ENCODE measurements around the gene SPRR2E.
"Not testable (repeated sequence)": the region's sequence is repeated elsewhere in the genome, so short reads cannot be mapped to it uniquely, and the experiment has no call there.

The SPRR2E gene

GRCh38 chr1:153094426-153094825, at the start of gene SPRR2E:
Gene SPRR2E, minus strand, starts transcription at chr1:153094526. Its CDS starts 775 bp downstream, at chr1:153093751.
- no peak for DNase-seq

DNA sequence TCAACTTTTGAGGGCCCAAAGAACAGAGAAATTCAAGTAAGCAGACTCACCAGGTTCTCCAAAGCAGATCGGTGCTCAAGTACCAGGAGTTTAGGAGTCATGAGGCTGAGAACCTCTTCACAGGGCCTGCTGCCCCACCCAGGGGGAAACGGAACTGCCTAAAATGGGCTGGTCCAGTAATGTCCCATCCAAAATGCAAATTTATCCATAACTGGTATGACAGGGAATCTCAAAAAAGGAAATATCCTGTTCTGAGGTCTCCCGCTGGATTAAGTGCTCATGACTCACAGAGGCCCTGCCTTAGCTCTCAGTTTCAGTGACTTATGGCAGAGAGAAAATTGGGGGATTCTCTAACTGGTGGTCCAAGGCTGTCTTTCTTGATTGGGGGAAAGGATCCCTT, 47.1 kb upstream of the SPRR2E start:
- no peak for DNase-seq

DNA sequence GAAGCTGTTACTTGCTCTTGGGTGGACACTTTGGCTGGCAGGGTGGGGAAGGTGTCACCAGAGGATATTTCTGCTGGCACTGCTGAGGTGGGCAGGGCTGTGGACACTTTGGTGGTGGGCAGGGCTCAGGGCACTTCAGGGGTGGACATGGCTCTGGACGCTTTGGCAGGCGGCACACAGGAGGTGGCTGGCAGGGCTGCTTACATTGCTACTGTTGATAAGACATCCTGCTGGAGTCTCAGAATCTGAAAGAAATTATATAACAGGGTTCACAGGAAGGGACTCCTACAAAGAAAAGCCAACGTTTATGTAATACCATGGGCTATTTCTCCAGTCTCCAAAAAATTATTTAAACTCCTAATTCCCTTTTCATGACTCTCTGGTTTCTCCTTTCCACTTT, 46.2 kb upstream of the SPRR2E start:
- no peak for DNase-seq

GRCh38 chr1:153133743-153134142, 39.4 kb upstream of the SPRR2E start:
- DNase-seq = no peak

DNA sequence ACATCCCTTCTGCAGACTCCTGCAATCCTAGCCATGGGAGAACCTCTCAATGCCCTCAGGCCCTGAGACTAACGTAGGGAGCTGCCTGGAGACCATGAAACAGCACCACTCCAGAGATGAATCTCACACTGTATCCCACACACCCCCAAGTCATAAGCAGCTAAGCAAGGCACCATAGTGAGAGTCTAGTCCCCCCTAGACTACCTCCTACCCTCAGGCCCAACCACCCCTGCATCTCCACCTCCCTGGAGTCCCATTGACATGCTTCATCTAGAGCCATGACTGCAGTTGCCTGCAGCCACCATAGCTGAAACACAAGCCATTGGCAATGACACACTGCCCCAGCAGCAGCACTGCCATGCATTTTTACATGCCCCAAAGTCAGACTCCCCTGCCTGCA, 38.9 kb upstream of the SPRR2E start:
- no peak for DNase-seq

- not testable (repeated sequence) for DNase-seq
These were observed 34.4 kb upstream of the SPRR2E start for GRCh38 chr1:153128688-153129087.

- no peak for DNase-seq
These were observed 33.0 kb upstream of the SPRR2E start for GRCh38 chr1:153127296-153127695.

GRCh38 chr1:153125536-153125935, 31.2 kb upstream of the SPRR2E start:
- DNase-seq = no peak

- not testable (repeated sequence) for DNase-seq
These were observed 29.5 kb upstream of the SPRR2E start for GRCh38 chr1:153123793-153124192.

GRCh38 chr1:153122831-153123421, 28.6 kb upstream of the SPRR2E start:
- DNase-seq = no peak

DNA sequence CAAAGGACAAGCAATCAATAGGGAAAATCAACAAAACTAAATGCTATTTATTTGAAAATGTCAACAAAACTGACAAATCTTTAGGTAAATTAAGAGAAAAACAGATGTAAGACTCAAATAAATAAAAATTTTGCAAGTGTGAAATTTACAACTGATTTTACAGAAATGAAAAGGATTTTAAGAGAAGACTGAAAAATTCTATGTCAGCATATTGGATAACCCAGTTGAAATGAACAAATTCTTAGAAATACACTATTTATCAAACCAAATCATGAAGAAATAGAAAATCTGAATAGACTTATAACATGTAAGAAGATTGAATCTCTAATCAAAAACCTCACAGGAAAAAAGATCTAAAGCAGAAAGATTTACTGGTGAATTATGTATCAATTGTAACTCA, 26.6 kb upstream of the SPRR2E start:
- DNase-seq = no peak

- DNase-seq = no peak
These were observed 25.2 kb upstream of the SPRR2E start for GRCh38 chr1:153119491-153119971.

- not testable (repeated sequence) for DNase-seq
These were observed 20.9 kb upstream of the SPRR2E start for GRCh38 chr1:153115264-153115663.

- no peak for DNase-seq
These were observed 19.1 kb upstream of the SPRR2E start, which contains the start of gene SPRR2F for GRCh38 chr1:153113416-153113815. Gene SPRR2F, minus strand, starts transcription at chr1:153113516. Its CDS starts 783 bp downstream, at chr1:153112733.

GRCh38 chr1:153112454-153112853, 18.1 kb upstream of the SPRR2E start:
- not testable (repeated sequence) for DNase-seq

GRCh38 chr1:153100245-153100644, 5.9 kb upstream of the SPRR2E start:
- no peak for DNase-seq

DNA sequence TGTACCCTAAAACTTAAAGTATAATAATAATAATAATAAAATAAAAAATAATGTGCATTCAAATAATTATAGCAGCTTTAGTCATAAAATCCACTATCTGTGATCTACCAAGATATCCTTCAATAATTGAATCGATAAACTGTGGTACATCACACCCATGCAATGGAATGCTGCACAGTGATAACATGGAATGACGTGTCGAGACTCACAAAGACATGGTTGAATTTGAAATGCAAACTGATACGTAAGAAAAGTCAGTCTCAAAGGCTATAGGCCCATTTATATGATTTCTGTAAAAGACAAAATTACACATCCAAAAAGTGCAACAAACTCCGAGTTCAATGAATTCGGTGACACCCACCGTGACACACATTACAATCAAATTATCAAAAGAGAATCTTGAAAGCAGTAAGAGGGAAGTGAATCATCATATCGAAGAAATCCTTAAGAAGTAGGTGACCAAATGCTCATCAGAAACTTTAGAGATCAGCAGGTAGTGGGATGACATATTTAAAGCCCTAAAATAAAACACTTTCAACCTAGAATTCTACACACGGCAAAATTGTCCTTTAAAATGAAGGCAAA, 5.2 kb upstream of the SPRR2E start:
- no peak for DNase-seq

- no peak for DNase-seq
These were observed 1.4 kb upstream of the SPRR2E start for GRCh38 chr1:153095764-153096163.

DNA sequence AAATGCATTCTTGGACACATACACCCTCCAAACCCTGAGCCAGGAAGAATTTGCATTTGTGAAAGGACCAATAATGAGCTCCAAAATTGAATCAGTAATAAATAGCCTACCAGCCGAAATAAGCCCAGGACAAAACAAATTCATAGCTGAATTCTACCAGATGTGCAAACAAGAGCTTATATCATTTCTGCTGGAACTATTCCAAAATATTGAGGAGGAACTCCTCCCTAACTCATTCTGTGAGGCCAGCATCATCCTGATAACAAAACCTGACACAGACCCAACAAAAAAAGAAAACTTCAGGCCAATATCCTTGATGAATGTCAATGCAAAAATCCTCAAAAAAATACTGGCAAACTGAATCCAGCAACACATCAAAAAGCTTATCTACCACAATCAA, 6.7 kb downstream of the SPRR2E start:
- no peak for DNase-seq

DNA sequence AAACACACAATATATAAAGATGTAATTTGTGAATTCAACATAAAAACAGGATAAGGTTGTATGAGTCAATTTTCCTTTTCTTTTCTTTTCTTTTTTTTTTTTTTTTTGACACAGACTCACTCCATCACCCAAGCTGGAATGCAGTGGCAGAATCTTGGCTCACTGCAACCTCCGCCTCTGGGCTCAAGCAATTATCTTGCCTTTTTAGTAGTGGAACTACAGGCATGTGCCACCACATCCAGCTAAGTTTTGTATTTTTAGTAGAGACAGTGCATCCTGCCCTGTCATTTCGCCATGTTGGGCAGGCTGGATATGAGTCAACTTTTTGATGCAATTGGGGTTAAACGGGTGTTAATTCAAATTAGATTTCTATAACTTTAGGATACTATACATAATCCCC, 12.6 kb downstream of the SPRR2E start:
- no peak for DNase-seq

GRCh38 chr1:153072806-153073726, 21.3 kb downstream of the SPRR2E start:
- DNase-seq = no peak

- DNase-seq = no peak
These were observed 22.8 kb downstream of the SPRR2E start, which contains the start of gene SPRR2B for GRCh38 chr1:153071511-153071910. Gene SPRR2B, minus strand, starts transcription at chr1:153071611. Its CDS starts 772 bp downstream, at chr1:153070839.

- no peak for DNase-seq
These were observed 24.1 kb downstream of the SPRR2E start for GRCh38 chr1:153070243-153070642.

All from CD4-positive, alpha-beta T cell treated with Interleukin-12 subunit alpha and Interleukin-12 subunit beta, for 1 hour (primary cell).